PC-9 (cell line): ENCODE results near the gene CGB5.

ENCODE experiments used
- EZH2 ChIP-seq: fragments of 200-600 bp; sonication (generic); IDR thresholded peaks from 2 replicates; pipeline ENCODE4 v1.8.0; 2017; ENCODE audit warnings: antibody characterized with exemption, low read depth
- TF ChIP-seq, protein P1 (sequence below): fragments of 200-600 bp; sonication (generic); conservative IDR thresholded peaks from 2 replicates; pipeline ENCODE4 v1.6.1; 2017; ENCODE audit warnings: mixed run types, antibody characterized with exemption, mild to moderate bottlenecking, moderate library complexity

- TF ChIP-seq, protein P1, sequence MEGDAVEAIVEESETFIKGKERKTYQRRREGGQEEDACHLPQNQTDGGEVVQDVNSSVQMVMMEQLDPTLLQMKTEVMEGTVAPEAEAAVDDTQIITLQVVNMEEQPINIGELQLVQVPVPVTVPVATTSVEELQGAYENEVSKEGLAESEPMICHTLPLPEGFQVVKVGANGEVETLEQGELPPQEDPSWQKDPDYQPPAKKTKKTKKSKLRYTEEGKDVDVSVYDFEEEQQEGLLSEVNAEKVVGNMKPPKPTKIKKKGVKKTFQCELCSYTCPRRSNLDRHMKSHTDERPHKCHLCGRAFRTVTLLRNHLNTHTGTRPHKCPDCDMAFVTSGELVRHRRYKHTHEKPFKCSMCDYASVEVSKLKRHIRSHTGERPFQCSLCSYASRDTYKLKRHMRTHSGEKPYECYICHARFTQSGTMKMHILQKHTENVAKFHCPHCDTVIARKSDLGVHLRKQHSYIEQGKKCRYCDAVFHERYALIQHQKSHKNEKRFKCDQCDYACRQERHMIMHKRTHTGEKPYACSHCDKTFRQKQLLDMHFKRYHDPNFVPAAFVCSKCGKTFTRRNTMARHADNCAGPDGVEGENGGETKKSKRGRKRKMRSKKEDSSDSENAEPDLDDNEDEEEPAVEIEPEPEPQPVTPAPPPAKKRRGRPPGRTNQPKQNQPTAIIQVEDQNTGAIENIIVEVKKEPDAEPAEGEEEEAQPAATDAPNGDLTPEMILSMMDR = no peak
- TF ChIP-seq EZH2 = no peak
Measured at GRCh38 chr19:49065905-49066512, 22.4 kb downstream of the CGB5 start.
